ENCODE results near the gene NOXA1. TPM values are rescaled to one million over a fixed set of nuclear protein-coding genes. Genes with fewer than 3 reads are reported as not detected.
A peak's percentile ranks its signal among the peaks of the same experiment; 100 is the strongest.

The NOXA1 gene
- total and polyA plus RNA-seq, 9 of the 15 experiments (the other 6 are each of a cell fraction or from before 2014, with no cell fraction given): 0.07 to 1.2 (median 0.20) TPM; not detected in 4

- Histone ChIP-seq H3K79me2 (ENCODE audit: control insufficient read depth, insufficient read depth, low read length) (no peaks in the 10 kb centered on the region), H3K27me3 (ENCODE audit: control insufficient read depth in 2 of 2, insufficient read depth in 2 of 2, low read length in 2 of 2) (no peaks in the 10 kb centered on the region), H3K9me1 (ENCODE audit: control insufficient read depth, insufficient read depth, low read length) (no peaks in the 10 kb centered on the region), H4K20me1 (replicated peaks; ENCODE audit: control insufficient read depth, insufficient read depth, low read length) (no peaks in the 10 kb centered on the region), H3K4me1 (replicated peaks in 1 of 2; ENCODE audit: control insufficient read depth in 2 of 2, insufficient read depth in 2 of 2, low read length in 2 of 2) (peaks cover 11 to 60% of the 10 kb centered on the region in 2 experiments; a peak in 4 of 5 replicates), H3K27ac (ENCODE audit: extremely low read depth, low read depth, low read length) (no peak overlapping the region), H3K36me3 (ENCODE audit: control insufficient read depth, insufficient read depth, low read length) (no peaks in the 10 kb centered on the region), H3K4me2 (ENCODE audit: insufficient read depth, low read length) (no peak overlapping the region), H3K9me3 (replicated peaks; ENCODE audit: control insufficient read depth, insufficient read depth, low read depth, low read length) (no peaks in the 10 kb centered on the region), H2AFZ (ENCODE audit: low read depth, low read length) (peak overlapping the region; percentile 27; the same call in 1 of the 2 replicates), H3K4me3 (no peak overlapping the region), H3K9ac (ENCODE audit: insufficient read depth in 1 of 2, low read depth in 2 of 2, low read length in 2 of 2) (peak overlapping the region in 1 of 2 experiments; percentile 58; a peak in 1 of 4 replicates)
- 38% methylated on average over 21 of the region's 23 CpGs for WGBS (ENCODE audit: insufficient coverage, low coverage, missing lambda C conversion rate)
- POLR2A ChIA-PET: interaction anchor here (0.6 kb wide), 1 partner anchor 14 kb away, joined by 3 read pairs; no protein-coding TSS in a partner anchor
- BruUV-seq (replicated peaks): no TSS peak
- in situ Hi-C loops (cut with MboI) (no loop called here), intact Hi-C loops (cut with micrococcal nuclease) (no loop called here)
- ATAC-seq: no peak
- FAIRE-seq: no peak
- DNase-seq (ENCODE audit: extremely low read depth in 1 of 4, low spot score in 3 of 4): no peak
- CTCF ChIA-PET (ENCODE audit: low intra/inter-chr PET ratio): no interaction called here
- no peak for TF ChIP-seq CAMTA2 (CRISPR knock-in tag; conservative IDR thresholded peaks at IDR 0.05)
- no peak for TF ChIP-seq ZNF408 (CRISPR knock-in tag; IDR thresholded peaks at IDR 0.05; ENCODE audit: low read depth)
- TF ChIP-seq ASH1L (IDR thresholded peaks at IDR 0.05; ENCODE audit: borderline replicate concordance, low read depth, partially characterized antibody): no peak
- no peak for TF ChIP-seq C11orf30 (IDR thresholded peaks at IDR 0.05; ENCODE audit: low read depth)
- no peak for TF ChIP-seq POLR3G (IDR thresholded peaks at IDR 0.05; ENCODE audit: extremely low read depth, insufficient read length, insufficient replicate concordance)
- no peak for TF ChIP-seq BCOR (IDR thresholded peaks at IDR 0.05)
- TF ChIP-seq SRSF3 (IDR thresholded peaks at IDR 0.05; ENCODE audit: insufficient read depth, low read length): no peak
- TF ChIP-seq CC2D1A (IDR thresholded peaks at IDR 0.05): no peak
- no peak for TF ChIP-seq POLR2B (IDR thresholded peaks at IDR 0.05; ENCODE audit: low read depth, partially characterized antibody)
- no peak for TF ChIP-seq TCFL5 (CRISPR knock-in tag; conservative IDR thresholded peaks at IDR 0.05)
- TF ChIP-seq, protein P1, sequence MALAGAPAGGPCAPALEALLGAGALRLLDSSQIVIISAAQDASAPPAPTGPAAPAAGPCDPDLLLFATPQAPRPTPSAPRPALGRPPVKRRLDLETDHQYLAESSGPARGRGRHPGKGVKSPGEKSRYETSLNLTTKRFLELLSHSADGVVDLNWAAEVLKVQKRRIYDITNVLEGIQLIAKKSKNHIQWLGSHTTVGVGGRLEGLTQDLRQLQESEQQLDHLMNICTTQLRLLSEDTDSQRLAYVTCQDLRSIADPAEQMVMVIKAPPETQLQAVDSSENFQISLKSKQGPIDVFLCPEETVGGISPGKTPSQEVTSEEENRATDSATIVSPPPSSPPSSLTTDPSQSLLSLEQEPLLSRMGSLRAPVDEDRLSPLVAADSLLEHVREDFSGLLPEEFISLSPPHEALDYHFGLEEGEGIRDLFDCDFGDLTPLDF (CRISPR knock-in tag; IDR thresholded peaks at IDR 0.05): no peak
- TF ChIP-seq, protein P2, sequence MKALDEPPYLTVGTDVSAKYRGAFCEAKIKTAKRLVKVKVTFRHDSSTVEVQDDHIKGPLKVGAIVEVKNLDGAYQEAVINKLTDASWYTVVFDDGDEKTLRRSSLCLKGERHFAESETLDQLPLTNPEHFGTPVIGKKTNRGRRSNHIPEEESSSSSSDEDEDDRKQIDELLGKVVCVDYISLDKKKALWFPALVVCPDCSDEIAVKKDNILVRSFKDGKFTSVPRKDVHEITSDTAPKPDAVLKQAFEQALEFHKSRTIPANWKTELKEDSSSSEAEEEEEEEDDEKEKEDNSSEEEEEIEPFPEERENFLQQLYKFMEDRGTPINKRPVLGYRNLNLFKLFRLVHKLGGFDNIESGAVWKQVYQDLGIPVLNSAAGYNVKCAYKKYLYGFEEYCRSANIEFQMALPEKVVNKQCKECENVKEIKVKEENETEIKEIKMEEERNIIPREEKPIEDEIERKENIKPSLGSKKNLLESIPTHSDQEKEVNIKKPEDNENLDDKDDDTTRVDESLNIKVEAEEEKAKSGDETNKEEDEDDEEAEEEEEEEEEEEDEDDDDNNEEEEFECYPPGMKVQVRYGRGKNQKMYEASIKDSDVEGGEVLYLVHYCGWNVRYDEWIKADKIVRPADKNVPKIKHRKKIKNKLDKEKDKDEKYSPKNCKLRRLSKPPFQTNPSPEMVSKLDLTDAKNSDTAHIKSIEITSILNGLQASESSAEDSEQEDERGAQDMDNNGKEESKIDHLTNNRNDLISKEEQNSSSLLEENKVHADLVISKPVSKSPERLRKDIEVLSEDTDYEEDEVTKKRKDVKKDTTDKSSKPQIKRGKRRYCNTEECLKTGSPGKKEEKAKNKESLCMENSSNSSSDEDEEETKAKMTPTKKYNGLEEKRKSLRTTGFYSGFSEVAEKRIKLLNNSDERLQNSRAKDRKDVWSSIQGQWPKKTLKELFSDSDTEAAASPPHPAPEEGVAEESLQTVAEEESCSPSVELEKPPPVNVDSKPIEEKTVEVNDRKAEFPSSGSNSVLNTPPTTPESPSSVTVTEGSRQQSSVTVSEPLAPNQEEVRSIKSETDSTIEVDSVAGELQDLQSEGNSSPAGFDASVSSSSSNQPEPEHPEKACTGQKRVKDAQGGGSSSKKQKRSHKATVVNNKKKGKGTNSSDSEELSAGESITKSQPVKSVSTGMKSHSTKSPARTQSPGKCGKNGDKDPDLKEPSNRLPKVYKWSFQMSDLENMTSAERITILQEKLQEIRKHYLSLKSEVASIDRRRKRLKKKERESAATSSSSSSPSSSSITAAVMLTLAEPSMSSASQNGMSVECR (CRISPR knock-in tag; IDR thresholded peaks at IDR 0.05): no peak
- no peak for TF ChIP-seq CHCHD3 (CRISPR knock-in tag; IDR thresholded peaks at IDR 0.05)
- TF ChIP-seq, protein P3, sequence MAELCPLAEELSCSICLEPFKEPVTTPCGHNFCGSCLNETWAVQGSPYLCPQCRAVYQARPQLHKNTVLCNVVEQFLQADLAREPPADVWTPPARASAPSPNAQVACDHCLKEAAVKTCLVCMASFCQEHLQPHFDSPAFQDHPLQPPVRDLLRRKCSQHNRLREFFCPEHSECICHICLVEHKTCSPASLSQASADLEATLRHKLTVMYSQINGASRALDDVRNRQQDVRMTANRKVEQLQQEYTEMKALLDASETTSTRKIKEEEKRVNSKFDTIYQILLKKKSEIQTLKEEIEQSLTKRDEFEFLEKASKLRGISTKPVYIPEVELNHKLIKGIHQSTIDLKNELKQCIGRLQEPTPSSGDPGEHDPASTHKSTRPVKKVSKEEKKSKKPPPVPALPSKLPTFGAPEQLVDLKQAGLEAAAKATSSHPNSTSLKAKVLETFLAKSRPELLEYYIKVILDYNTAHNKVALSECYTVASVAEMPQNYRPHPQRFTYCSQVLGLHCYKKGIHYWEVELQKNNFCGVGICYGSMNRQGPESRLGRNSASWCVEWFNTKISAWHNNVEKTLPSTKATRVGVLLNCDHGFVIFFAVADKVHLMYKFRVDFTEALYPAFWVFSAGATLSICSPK (IDR thresholded peaks at IDR 0.05; ENCODE audit: borderline replicate concordance): no peak
- TF ChIP-seq ZNF79 (CRISPR knock-in tag; IDR thresholded peaks at IDR 0.05; ENCODE audit: low read depth): no peak
- no peak for TF ChIP-seq ZNF75A (CRISPR knock-in tag; IDR thresholded peaks at IDR 0.05)
- no peak for TF ChIP-seq SUPT5H (IDR thresholded peaks at IDR 0.05)
Measured at GRCh38 chr9:137465720-137466388, 42.7 kb downstream of the NOXA1 start.
